H1 (cell line): Measurements from ENCODE around the gene AP4M1. TPM values are rescaled to one million over a fixed set of nuclear protein-coding genes. Genes with fewer than 3 reads are reported as not detected.

Source experiments
- BACH1 ChIP-seq: IDR thresholded peaks from 2 replicates; pipeline ENCODE4 v1.6.1; 2012; ENCODE audit warnings: low read length, improper control_type of control experiment
- CHD2 ChIP-seq: IDR thresholded peaks from 2 replicates; pipeline ENCODE4 v1.6.1; 2012; ENCODE audit warnings: low read length, improper control_type of control experiment
- JUN ChIP-seq: IDR thresholded peaks from 2 replicates; pipeline ENCODE4 v1.6.1; 2011; ENCODE audit warnings: low read depth, mild to moderate bottlenecking, improper control_type of control experiment, low read length
- POLR2A ChIP-seq, 2 experiments: IDR thresholded peaks; 1 replicate in 1 of 2; 2 replicates in 1 of 2; pipeline ENCODE4 v1.6.1; 2011; ENCODE audit warnings: low read depth in 2 of 2, low read length in 2 of 2, mild to moderate bottlenecking in 2 of 2; ENCODE audit errors: control extremely low read depth in 1 of 2
- POLR2AphosphoS5 ChIP-seq: IDR thresholded peaks from 2 replicates; pipeline ENCODE4 v1.6.1; 2011; ENCODE audit warnings: low read depth, low read length
- POU5F1 ChIP-seq: IDR thresholded peaks from 2 replicates; pipeline ENCODE4 v1.6.1; 2011; ENCODE audit warnings: low read depth, mild to moderate bottlenecking, low read length, moderate library complexity
- SIN3A ChIP-seq, 2 experiments: IDR thresholded peaks in 1 of 2; conservative IDR thresholded peaks in 1 of 2; 2 replicates each; pipeline ENCODE4 v1.6.1; 2011 to 2012; ENCODE audit warnings: low read length in 2 of 2, improper control_type of control experiment in 1 of 2, low read depth in 1 of 2, mild to moderate bottlenecking in 1 of 2
- SP1 ChIP-seq: IDR thresholded peaks from 2 replicates; pipeline ENCODE4 v1.6.1; 2011; ENCODE audit warnings: low read depth, low read length
- TAF7 ChIP-seq: optimal IDR thresholded peaks from 2 replicates; pipeline ENCODE3; 2011; ENCODE audit warnings: low read depth, mild to moderate bottlenecking, inconsistent platforms, low read length, moderate library complexity, borderline replicate concordance
- polyA plus RNA-seq, 7 experiments: library from polyadenylated mRNA; depleted of rRNA in 3 of 7; stranded (reverse) in 5 of 7; unstranded in 2 of 7; fragments of >200 nt in 5 of 7; fragments of 200-250 nt in 2 of 7; gene quantifications; 1 replicate in 5 of 7; 2 replicates in 1 of 7; 4 replicates in 1 of 7; pipeline versions ENCODE4 v1.2.1 to v1.2.3, GENCODE V29; 2011 to 2013; ENCODE audit warnings: missing spikeins in 2 of 7, mixed read lengths in 2 of 7
- total RNA-seq: library from RNA; stranded (reverse); fragmentation: NEBNext Ultra II Directional; extraction: Animal tissue kit (Norgen Biotek cat#: 25700); gene quantifications from 2 replicates; pipeline ENCODE4 v1.2.1, GENCODE V29; 2021
- TF ChIP-seq, protein P1 (sequence below): fragments of 300-600 bp; sonication (generic); IDR thresholded peaks from 2 replicates; pipeline ENCODE4 v1.7.1; 2012; ENCODE audit warnings: low read length, moderate library complexity, mild to moderate bottlenecking, inconsistent platforms; ENCODE audit not compliant: insufficient replicate concordance

The AP4M1 gene
- total and polyA plus RNA-seq, 2 of the 8 experiments (the other 6 are each of a cell fraction or from before 2014, with no cell fraction given) = 15.2 to 16.6 TPM

DNA sequence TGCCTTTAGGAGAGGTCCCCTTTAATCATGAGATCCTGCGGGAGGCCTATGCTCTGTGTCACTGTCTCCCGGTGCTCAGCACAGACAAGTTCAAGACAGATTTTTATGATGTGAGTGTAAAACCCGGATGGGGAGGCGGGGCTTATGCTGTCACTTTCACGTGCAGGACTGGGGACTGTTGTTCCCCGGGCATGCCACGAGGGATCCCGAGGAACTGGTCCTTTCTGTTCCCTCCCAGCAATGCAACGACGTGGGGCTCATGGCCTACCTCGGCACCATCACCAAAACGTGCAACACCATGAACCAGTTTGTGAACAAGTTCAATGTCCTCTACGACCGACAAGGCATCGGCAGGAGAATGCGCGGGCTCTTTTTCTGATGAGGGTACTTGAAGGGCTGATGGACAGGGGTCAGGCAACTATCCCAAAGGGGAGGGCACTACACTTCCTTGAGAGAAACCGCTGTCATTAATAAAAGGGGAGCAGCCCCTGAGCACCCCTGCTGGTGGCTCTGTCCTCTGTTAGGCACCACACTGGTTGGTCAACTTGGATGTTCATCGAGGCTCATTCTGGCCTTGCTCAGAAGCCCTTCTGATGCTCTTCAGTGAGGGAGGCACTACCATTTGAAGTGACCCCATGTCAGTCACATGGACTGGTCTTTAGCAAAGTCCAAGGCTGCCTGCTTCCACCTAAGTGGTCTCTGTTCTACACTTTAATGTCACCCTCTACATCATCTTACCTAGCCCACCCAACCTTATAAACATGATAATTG lies 9.8 kb upstream of the AP4M1 start (continued):
- TF ChIP-seq, protein P1, sequence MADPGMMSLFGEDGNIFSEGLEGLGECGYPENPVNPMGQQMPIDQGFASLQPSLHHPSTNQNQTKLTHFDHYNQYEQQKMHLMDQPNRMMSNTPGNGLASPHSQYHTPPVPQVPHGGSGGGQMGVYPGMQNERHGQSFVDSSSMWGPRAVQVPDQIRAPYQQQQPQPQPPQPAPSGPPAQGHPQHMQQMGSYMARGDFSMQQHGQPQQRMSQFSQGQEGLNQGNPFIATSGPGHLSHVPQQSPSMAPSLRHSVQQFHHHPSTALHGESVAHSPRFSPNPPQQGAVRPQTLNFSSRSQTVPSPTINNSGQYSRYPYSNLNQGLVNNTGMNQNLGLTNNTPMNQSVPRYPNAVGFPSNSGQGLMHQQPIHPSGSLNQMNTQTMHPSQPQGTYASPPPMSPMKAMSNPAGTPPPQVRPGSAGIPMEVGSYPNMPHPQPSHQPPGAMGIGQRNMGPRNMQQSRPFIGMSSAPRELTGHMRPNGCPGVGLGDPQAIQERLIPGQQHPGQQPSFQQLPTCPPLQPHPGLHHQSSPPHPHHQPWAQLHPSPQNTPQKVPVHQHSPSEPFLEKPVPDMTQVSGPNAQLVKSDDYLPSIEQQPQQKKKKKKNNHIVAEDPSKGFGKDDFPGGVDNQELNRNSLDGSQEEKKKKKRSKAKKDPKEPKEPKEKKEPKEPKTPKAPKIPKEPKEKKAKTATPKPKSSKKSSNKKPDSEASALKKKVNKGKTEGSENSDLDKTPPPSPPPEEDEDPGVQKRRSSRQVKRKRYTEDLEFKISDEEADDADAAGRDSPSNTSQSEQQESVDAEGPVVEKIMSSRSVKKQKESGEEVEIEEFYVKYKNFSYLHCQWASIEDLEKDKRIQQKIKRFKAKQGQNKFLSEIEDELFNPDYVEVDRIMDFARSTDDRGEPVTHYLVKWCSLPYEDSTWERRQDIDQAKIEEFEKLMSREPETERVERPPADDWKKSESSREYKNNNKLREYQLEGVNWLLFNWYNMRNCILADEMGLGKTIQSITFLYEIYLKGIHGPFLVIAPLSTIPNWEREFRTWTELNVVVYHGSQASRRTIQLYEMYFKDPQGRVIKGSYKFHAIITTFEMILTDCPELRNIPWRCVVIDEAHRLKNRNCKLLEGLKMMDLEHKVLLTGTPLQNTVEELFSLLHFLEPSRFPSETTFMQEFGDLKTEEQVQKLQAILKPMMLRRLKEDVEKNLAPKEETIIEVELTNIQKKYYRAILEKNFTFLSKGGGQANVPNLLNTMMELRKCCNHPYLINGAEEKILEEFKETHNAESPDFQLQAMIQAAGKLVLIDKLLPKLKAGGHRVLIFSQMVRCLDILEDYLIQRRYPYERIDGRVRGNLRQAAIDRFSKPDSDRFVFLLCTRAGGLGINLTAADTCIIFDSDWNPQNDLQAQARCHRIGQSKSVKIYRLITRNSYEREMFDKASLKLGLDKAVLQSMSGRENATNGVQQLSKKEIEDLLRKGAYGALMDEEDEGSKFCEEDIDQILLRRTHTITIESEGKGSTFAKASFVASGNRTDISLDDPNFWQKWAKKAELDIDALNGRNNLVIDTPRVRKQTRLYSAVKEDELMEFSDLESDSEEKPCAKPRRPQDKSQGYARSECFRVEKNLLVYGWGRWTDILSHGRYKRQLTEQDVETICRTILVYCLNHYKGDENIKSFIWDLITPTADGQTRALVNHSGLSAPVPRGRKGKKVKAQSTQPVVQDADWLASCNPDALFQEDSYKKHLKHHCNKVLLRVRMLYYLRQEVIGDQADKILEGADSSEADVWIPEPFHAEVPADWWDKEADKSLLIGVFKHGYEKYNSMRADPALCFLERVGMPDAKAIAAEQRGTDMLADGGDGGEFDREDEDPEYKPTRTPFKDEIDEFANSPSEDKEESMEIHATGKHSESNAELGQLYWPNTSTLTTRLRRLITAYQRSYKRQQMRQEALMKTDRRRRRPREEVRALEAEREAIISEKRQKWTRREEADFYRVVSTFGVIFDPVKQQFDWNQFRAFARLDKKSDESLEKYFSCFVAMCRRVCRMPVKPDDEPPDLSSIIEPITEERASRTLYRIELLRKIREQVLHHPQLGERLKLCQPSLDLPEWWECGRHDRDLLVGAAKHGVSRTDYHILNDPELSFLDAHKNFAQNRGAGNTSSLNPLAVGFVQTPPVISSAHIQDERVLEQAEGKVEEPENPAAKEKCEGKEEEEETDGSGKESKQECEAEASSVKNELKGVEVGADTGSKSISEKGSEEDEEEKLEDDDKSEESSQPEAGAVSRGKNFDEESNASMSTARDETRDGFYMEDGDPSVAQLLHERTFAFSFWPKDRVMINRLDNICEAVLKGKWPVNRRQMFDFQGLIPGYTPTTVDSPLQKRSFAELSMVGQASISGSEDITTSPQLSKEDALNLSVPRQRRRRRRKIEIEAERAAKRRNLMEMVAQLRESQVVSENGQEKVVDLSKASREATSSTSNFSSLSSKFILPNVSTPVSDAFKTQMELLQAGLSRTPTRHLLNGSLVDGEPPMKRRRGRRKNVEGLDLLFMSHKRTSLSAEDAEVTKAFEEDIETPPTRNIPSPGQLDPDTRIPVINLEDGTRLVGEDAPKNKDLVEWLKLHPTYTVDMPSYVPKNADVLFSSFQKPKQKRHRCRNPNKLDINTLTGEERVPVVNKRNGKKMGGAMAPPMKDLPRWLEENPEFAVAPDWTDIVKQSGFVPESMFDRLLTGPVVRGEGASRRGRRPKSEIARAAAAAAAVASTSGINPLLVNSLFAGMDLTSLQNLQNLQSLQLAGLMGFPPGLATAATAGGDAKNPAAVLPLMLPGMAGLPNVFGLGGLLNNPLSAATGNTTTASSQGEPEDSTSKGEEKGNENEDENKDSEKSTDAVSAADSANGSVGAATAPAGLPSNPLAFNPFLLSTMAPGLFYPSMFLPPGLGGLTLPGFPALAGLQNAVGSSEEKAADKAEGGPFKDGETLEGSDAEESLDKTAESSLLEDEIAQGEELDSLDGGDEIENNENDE = peak; percentile 37
- TF ChIP-seq POU5F1 (no peak), SP1 (no peak), SIN3A (conservative IDR thresholded peaks at IDR 0.05 in 1 of 2, IDR thresholded peaks at IDR 0.05 in 1 of 2; ENCODE audit: low read depth in 1 of 2, low read length in 2 of 2) (0 out of 4 replicates have a peak, but pooled peaks of 1 of the 2 experiments have one; percentile 67), TAF7 (peak; percentile 65), POLR2A (IDR thresholded peaks at IDR 0.05; ENCODE audit: control extremely low read depth in 1 of 2, low read depth in 2 of 2, low read length in 2 of 2) (peak; percentile 94 to 95), CHD2 (peak; percentile 50), POLR2AphosphoS5 (peak; percentile 96), BACH1 (no peak), JUN (no peak)
